HG02970 (cell line): Measurements from ENCODE around the gene FAM120B.
"Not testable (repeated sequence)": the region's sequence is repeated elsewhere in the genome, so short reads cannot be mapped to it uniquely, and the experiment has no call there.

ENCODE experiments used
- ATAC-seq: cut with Tn5 transposase; IDR thresholded peaks from one replicate; pipeline ENCODE4 v1.9.1; 2021; ENCODE audit warnings: mild to moderate bottlenecking, moderate library complexity, moderate number of reproducible peaks; ENCODE audit not compliant: unreplicated experiment, low FRiP score

Gene FAM120B

DNA sequence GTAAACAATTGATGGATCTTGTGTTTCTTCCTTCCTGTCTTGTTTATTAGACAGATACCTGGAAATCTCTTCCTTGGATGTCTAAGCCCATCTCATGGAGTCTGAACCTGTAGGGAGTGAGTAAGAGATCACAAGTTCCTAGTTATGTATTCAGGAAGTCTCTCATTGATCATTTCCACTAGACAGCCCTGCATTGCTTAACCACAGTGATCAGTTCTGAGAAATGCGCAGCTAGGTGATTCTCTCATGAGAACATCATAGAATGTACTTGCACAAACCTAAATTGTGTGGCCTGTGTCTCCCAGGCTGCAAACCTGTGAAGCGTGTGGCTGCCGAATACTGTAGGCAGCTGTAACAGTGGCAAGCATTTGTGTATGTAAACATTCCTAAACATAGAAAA, 39.1 kb downstream of the FAM120B start:
- no peak for ATAC-seq

DNA sequence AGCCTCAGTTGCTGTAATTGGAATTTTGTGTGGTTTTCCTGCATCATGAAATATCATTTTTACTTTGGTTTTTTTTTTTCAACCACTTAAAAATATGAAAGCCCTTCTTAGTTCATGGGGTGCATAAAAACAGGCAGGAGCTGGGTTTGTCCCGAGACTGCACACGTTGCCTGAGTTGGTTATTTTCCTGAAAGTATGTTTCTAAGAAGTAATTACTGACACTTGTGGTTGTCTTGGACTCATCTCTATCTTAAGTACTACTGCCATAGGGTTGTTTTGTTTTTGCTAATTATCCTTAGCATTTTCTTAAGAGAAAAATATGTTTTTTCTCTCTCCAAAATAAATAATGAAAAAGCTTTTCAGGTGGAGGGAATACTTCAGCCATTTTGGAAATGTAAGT, 40.1 kb downstream of the FAM120B start:
- ATAC-seq, result no peak

DNA sequence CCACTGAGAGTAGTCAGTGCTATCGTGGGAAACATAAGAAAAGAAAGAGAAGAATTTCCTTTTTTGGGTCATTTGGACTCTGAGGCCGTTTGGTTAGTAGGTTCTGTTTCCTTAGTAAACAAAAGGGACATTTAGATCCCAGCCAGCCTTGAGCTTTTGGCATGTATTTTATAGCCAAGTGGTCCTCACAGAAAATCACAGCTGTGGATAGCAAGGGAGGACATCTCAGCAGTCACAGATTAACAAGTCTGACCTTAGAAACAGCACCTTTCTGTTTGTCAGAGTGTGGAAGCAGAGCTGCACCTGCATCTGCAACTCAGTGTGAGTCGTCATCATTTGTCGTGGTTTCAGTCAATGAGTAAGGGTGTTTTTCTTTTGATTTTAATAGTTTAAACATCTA, 40.5 kb downstream of the FAM120B start:
- ATAC-seq, result peak; percentile 79

DNA sequence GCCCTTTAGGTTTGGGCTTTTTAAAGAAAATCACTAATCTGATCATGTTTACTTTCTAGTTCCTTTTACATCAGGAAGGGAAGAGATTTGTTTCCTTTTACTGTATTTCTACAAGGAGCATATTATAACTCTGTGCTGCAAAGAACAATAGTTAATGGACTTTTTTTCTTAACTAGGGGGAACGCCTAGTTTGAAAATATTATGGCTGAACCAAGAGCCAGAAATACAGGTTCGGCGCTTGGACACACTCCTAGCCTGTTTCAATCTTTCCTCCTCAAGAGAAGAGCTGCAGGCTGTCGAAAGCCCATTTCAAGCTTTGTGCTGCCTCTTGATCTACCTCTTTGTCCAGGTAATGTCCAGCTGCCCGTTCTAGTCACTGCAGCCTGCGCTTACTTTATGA, 41.4 kb downstream of the FAM120B start:
- ATAC-seq, result no peak

DNA sequence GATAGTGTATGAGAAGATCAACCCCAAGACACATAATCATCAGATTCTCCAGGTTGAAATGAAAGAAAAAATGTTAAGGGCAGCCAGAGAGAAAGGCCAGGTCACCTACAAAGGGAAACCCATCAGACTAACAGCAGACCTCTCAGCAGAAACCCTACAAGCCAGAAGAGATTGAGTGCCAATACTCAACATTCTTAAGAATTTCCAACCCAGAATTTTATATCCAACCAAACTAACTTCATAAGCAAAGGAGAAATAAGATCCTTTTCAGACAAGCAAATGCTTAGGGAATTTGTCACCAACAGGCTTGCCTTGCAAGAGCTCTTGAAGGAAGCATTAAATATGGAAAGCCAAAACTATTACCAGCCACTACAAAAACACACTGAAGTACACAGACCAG, 44.9 kb downstream of the FAM120B start:
- not testable (repeated sequence) for ATAC-seq

DNA sequence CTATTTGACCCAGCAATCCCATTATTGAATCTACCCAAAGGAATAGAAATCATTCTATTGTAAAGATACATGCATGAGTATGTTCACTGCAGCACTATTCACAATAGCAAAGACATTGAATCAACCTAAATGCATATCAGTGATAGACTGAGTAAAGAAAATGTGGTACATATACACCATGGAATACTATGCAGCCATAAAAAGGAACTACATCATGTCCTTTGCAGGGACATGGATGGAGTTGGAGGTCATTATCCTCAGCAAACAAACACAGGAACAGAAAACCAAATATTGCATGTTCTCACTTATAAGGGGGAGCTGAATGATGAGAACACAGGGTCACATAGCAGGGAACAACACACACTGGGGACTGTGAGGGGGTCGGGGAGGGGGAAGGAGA, 48.6 kb downstream of the FAM120B start:
- not testable (repeated sequence) for ATAC-seq

GRCh38 chr6:170355661-170356060, 49.1 kb downstream of the FAM120B start:
- ATAC-seq, result no peak

DNA sequence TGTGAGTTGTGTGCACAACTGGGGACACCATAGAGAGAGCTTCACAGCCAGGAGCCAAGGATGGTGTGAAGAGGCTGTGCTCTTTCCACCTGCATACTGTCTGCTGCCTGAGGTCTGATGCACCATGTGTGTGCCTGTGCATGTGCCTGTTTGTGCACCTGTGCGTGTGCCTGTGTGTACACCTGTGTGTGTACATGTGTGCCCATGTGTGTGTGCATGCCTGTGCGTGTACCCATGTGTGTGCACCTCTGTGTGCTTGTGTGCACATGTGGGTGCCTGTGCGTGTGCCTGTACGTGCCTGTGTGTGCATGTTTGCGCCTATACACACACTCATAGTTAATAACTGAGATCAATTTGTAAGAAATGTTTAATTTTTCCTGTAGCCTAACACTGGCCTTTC, 51.3 kb downstream of the FAM120B start:
- ATAC-seq, result no peak

DNA sequence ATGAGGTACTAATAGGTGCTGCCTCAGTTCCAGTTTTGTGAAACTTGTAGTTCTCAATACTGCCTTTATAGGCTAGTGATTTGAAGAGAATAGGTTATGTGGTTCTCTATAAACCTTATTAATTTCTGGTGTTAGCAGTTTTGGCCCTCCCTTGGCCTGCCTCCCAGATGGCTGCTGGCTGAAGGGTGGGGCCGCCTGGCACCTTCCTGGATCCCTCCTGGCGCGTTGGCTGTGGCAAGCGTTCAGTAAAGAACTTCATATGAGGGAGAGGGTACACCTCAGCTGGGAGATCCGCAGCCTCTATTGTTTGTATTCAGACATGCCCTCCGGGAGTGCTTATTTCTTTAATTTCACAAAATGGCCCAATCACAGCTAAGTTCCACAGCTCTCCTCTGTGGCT, 51.9 kb downstream of the FAM120B start:
- no peak for ATAC-seq

DNA sequence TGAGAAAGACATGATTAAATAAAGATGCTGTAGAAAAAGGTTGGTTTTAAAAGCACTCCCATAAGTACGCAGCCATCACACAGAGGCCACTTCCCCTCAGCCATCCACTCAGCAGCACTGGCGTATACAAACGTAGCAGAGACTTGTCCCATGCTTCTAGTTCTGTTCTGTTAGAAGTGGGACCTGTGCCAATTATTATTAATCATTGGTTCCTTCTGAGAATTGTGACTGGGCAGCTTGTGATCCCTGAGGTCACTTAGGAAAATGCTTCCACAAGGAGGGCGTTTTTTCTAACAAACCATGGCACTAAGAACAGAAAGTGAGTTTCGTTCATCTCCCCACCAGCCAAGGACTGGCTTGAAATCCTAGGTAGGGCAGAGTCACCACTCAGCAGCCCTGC, 53.9 kb downstream of the FAM120B start:
- no peak for ATAC-seq

DNA sequence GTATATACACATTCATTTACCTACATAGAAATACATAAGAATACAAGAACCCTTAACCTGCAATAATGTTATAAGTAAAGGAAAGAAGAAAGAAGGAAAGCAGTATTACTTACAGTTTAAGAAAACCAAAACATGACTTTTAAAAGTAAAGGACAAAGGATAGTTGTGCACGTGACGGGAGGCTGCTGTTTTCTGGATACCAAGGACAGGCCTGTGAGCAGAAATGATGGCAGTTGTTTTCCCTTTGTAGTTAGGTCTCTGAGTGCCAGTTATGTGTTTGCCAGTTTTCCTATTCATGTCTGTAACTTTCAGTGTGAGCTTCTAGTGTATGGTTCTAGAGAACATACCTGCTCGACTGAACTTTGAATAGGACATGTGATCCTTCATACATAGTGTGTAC, 54.8 kb downstream of the FAM120B start:
- ATAC-seq, result no peak

- ATAC-seq, result no peak
These were observed 55.6 kb downstream of the FAM120B start for GRCh38 chr6:170362121-170362520.

DNA sequence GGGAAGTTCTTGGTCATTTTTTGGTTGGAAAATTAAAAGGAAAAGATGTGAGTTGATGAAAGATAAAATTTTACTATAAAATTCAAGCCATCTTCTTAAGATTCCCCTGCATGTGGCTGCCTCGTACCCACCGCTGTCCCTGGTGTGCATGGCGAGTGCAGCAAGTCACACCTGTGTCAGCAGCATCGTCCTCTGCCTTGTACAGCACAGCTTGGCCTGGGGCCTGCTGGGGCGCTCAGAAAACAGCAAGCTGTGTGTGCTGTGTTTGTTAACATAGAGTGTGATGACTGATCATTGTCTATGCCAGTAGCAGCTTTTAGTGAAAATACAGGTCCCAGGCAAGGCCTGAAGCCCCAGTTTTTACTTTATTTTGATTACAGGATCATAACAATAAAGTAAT, 56.7 kb downstream of the FAM120B start:
- ATAC-seq, result no peak

DNA sequence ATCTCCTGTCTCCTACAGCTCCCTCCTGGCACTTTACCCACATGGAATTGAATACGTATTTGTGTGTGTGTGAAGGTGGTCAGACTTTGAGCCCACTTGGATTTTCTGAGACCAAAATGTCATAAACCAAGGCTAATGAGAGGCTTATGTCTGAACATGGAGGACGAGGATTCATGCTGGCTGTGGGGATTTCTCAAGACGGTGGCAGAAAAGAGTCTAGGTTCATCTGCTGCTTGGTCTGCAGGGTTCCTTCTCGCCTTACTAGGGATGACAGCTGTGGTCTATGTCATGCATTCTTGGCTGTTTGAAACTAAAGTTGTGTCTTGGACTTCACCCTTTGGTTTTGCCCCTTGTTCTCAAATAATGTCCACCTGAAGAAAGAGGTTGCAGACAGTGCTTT, 58.6 kb downstream of the FAM120B start:
- no peak for ATAC-seq

DNA sequence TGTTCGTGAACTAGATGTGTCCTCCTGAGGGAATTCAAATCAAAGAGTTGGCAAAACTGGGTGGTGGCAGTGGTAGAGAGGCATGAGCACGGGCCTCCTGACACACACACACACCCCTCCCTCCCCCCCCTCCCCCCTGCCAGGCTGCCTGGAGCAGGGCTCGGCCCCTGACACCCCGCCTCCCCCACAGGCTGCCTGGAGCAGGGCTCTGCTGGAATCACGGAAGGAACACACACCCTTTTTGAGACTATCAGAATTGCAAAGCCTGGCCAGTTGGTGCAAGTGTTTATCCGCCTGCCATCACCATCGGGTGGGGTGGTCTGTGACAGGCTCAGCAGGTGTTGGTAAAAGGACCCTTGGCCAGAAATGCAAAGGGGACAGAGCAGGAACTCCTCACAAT, 59.0 kb downstream of the FAM120B start:
- no peak for ATAC-seq

- no peak for ATAC-seq
These were observed 59.8 kb downstream of the FAM120B start for GRCh38 chr6:170366248-170366960.

DNA sequence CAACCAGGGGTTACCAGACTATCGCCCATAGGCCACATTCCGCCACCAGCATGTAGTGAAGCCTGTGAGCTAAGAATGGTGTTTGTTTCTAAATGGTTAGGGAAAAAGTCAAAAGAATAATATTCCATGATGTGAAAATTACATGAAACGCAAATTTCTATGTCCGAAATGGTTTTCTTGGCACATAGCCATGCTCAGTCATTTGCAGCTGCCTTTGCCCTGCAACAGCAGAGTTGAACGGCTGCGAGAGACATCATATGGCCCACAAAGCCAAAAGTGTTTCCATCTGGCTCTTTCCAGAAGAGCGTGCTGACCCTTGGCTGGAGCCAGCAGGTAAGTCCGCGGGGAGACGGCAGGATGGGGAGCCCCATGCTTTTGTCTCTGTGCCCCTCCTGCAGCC, 60.7 kb downstream of the FAM120B start:
- ATAC-seq, result no peak

- ATAC-seq, result no peak
These were observed 62.0 kb downstream of the FAM120B start for GRCh38 chr6:170368544-170368943.

DNA sequence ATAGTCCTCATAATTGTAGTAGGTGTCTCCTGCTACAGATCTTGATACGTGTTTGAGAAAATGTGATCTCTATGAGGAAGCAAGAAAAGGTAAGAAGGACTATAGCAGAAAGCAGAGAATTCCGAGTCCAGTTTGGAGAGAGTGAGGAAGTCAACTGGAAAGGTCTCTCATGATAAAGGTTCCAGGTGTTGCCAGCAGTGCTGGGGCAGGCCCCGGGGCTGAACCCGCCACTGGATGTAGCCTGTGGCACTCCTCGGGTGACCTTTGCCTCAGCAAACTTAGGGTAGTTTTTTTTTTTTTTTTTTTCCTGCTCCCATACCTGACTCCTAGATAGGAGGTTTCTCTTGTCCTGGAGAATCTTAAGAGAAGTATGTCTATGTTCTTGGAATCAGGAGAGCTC, 62.8 kb downstream of the FAM120B start:
- no peak for ATAC-seq

GRCh38 chr6:170370416-170370815, 63.9 kb downstream of the FAM120B start:
- ATAC-seq, result no peak

DNA sequence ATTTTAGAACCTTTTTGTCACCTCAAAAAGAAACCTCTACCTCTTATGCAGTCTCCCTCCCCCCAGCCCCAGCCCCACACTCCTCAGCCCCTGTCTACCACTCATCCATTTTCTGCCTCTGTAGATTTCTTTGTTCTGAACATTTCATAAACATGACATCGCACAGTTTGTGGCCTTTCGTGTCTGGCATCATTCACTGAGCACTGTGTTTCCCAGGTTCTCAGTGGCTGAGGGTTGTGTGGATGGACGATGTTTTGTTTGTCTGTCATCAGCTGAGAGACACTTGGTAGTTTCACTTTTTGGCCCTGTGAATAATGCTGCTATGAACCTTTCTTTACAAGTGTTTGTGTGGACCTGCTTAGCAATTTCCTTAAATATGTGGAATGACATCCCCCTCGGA, 64.5 kb downstream of the FAM120B start:
- ATAC-seq, result no peak

GRCh38 chr6:170371588-170371987, 65.0 kb downstream of the FAM120B start:
- ATAC-seq, result no peak
